Esophagus muscularis mucosa (tissue), 4 donors: ENCODE data around the gene LRRC61. TPM values are rescaled to one million over a fixed set of nuclear protein-coding genes. Genes with fewer than 3 reads are reported as not detected.
A peak's percentile ranks its signal among the peaks of the same experiment; 100 is the strongest.

Experiments used
- DNase-seq: peaks from one replicate; pipeline ENCODE4 v3.0.0-alpha.2; 2017; ENCODE audit errors: extremely low spot score
- H3K27ac ChIP-seq, 4 donors: fragments of 200-600 bp; sonication (generic); replicated peaks in 1 of 4; 1 replicate in 3 of 4; 2 replicates in 1 of 4; pipeline ENCODE4 v1.5.1; 2016 to 2019; ENCODE audit warnings: mild to moderate bottlenecking in 1 of 4
- H3K27me3 ChIP-seq, 4 donors: fragments of 200-600 bp; sonication (generic); one replicate each; pipeline versions ENCODE4 v1.5.1 to v1.6.0; 2016 to 2019
- H3K36me3 ChIP-seq, 4 donors: fragments of 200-600 bp; sonication (generic); one replicate each; pipeline ENCODE4 v1.5.1; 2016 to 2019
- H3K4me1 ChIP-seq, 4 donors: fragments of 200-600 bp; sonication (generic); one replicate each; pipeline ENCODE4 v1.5.1; 2016 to 2019
- H3K4me3 ChIP-seq, 4 donors: fragments of 200-600 bp; sonication (generic); 1 replicate in 2 of 4; 2 replicates in 2 of 4; pipeline ENCODE4 v1.5.1; 2016 to 2019; ENCODE audit warnings: mild to moderate bottlenecking in 4 of 4, moderate library complexity in 1 of 4
- H3K9me3 ChIP-seq, 4 donors: fragments of 200-600 bp; sonication (generic); 1 replicate in 3 of 4; 2 replicates in 1 of 4; pipeline ENCODE4 v1.5.1; 2016 to 2019
- CTCF ChIP-seq, 3 experiments: fragments of 200-600 bp in 2 of 3; fragments of 450-650 bp in 1 of 3; sonication (generic) in 2 of 3; IDR thresholded peaks; one replicate each; pipeline ENCODE4 v1.5.1; 2017 to 2019; ENCODE audit warnings: antibody characterized with exemption in 3 of 3, mild to moderate bottlenecking in 2 of 3, moderate library complexity in 1 of 3
- EP300 ChIP-seq: sonication (generic); formaldehyde crosslinking; IDR thresholded peaks from one replicate; pipeline ENCODE4 v1.6.1; 2017; ENCODE audit warnings: antibody characterized with exemption
- POLR2A ChIP-seq: fragments of 450-650 bp; IDR thresholded peaks from one replicate; pipeline ENCODE4 v1.6.1; 2017; ENCODE audit warnings: antibody characterized with exemption, moderate library complexity, mild to moderate bottlenecking, low read depth
- POLR2AphosphoS5 ChIP-seq, 2 donors: sonication (generic); formaldehyde crosslinking; IDR thresholded peaks; one replicate each; pipeline ENCODE4 v1.6.1; 2017; ENCODE audit warnings: antibody characterized with exemption in 2 of 2
- WGBS: methylation state at CpG from one replicate; pipeline ENCODE4 v1.1.5; 2018; 5-methylcytosine and 5-hydroxymethylcytosine counted together
- intact Hi-C: fragments of 100-400 bp; cut with DNase I; formaldehyde crosslinking; loops from one replicate; pipeline ENCODE4 v1.15.1; 2023
- total RNA-seq, 4 donors: library from RNA; depleted of rRNA; stranded (reverse); fragments of >200 nt; gene quantifications; one replicate each; pipeline versions ENCODE4 v1.1.0 to v1.2.1, GENCODE V29; 2016

Gene LRRC61
- total RNA-seq, 4 donors from 2014 or later: 7.9 to 16.5 (median 12.4) TPM

DNA sequence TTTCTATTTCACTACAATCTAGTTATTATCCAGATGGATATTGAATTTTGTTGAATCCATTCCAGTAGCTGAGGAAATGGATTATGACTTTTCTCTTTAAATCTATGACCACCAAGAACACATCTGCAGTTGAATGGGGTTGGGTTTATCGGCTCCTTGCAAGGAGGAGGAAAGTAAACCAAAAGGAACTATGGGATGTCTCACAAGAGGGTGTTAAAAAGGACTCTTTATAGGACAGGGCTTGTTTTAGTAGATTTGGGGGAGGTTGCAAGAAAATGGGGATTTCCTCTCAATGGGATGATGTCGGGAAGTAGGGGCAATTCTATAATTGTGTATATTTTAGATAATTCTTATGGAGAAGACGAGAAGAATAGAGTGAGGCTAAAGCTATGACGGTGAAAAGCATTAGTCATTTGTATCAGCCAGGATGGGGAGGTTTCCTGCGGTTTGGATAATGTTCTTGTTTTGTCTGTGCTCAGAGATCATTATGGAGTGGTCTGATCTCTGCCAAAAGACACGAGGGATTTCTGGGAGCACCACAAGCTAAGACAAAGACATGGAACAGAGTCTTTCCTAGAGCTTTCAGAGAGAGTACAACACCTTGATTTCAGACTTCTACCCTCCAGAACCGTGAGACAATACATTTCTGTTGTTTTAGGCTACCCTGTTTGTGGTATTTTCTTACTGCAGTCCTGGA, 5.3 kb upstream of the LRRC61 start:
- Histone ChIP-seq H3K27me3 (no peaks in the 10 kb centered on the region), H3K36me3 (no peaks in the 10 kb centered on the region), H3K4me3 (no peak overlapping the region), H3K4me1 (peaks cover 0 to 10% (median 8%) of the 10 kb centered on the region in 4 donors), H3K27ac (no peak overlapping the region), H3K9me3 (no peaks in the 10 kb centered on the region)
- 67% methylated on average over 7 of the region's 7 CpGs for WGBS
- intact Hi-C loops: no loop called here
- no peak for TF ChIP-seq POLR2AphosphoS5 (IDR thresholded peaks at IDR 0.05)
- no peak for TF ChIP-seq CTCF (IDR thresholded peaks at IDR 0.05)
- TF ChIP-seq EP300: no peak
- TF ChIP-seq POLR2A: no peak
- no peak for DNase-seq

- Histone ChIP-seq H3K4me1 (peaks cover 0 to 34% (median 29%) of the 10 kb centered on the region in 4 donors), H3K36me3 (peaks cover 0 to 14% (median 5%) of the 10 kb centered on the region in 4 donors), H3K9me3 (no peaks in the 10 kb centered on the region), H3K27me3 (no peaks in the 10 kb centered on the region), H3K4me3 (no peak overlapping the region), H3K27ac (no peak overlapping the region)
- 84% methylated on average over 3 of the region's 3 CpGs for WGBS
- DNase-seq: no peak
- no peak for TF ChIP-seq CTCF (IDR thresholded peaks at IDR 0.05)
- intact Hi-C loops: no loop called here
These were observed 1.4 kb upstream of the LRRC61 start for GRCh38 chr7:150321788-150322113.

GRCh38 chr7:150322114-150322832, 882 bp upstream of the LRRC61 start:
- Histone ChIP-seq H3K4me1 (peaks cover 0 to 34% (median 29%) of the 10 kb centered on the region in 4 donors), H3K9me3 (no peaks in the 10 kb centered on the region), H3K36me3 (peaks cover 0 to 19% (median 6%) of the 10 kb centered on the region in 4 donors), H3K27ac (peak overlapping the region in 3 of 4 donors; percentile 85 to 91 (median 90)), H3K4me3 (peak overlapping the region; percentile 80 to 97 (median 88)), H3K27me3 (no peaks in the 10 kb centered on the region)
- no peak for DNase-seq
- WGBS: 81% methylated on average over 4 of the region's 4 CpGs
- intact Hi-C loops: no loop called here
- no peak for TF ChIP-seq POLR2AphosphoS5 (IDR thresholded peaks at IDR 0.05)
- TF ChIP-seq POLR2A: no peak
- no peak for TF ChIP-seq EP300
- TF ChIP-seq CTCF (IDR thresholded peaks at IDR 0.05): no peak

GRCh38 chr7:150323682-150324372, 672 bp downstream of the LRRC61 start:
- no peak for DNase-seq
- no peak for TF ChIP-seq CTCF (IDR thresholded peaks at IDR 0.05)
- Histone ChIP-seq H3K27ac (peak overlapping the region; percentile 85 to 91 (median 88)), H3K9me3 (no peaks in the 10 kb centered on the region), H3K4me3 (peak overlapping the region; percentile 80 to 97 (median 88)), H3K4me1 (peaks cover 0 to 34% (median 29%) of the 10 kb centered on the region in 4 donors), H3K27me3 (no peaks in the 10 kb centered on the region), H3K36me3 (peaks cover 0 to 35% (median 10%) of the 10 kb centered on the region in 4 donors)
- intact Hi-C loops: no loop called here
- WGBS: 14% methylated on average over 16 of the region's 16 CpGs
